Endothelial cell of umbilical vein (primary cell): ENCODE results near the gene UBE2E2. TPM values are rescaled to one million over a fixed set of nuclear protein-coding genes. Genes with fewer than 3 reads are reported as not detected.

Experiments used
- BruUV-seq: library from RNA; stranded (reverse); fragments of 400-500 nt; replicated peaks from 2 replicates; lab custom pipeline; 2021; lab: Mats Ljungman, UMichigan
- CTCF ChIA-PET: fragments of 300-600, 350-600 bp; sonication (Branson Sonifier 250); formaldehyde crosslinking; loops from one replicate; lab custom pipeline; 2021; ENCODE audit warnings: antibody characterized with exemption, inconsistent platforms; lab: Charles Lee
- POLR2A ChIA-PET: fragments of 300-600, 350-600 bp; sonication (Branson Sonifier 250); formaldehyde crosslinking; loops from one replicate; lab custom pipeline; 2021; ENCODE audit warnings: antibody characterized with exemption, inconsistent platforms; lab: Charles Lee
- DNase-seq: peaks from one replicate; pipeline ENCODE4 v3.0.0-alpha.2; 2011; ENCODE audit warnings: low read depth, low spot score
- FAIRE-seq: peaks from 2 replicates; lab custom pipeline; 2011; peaks lifted over from hg19 to GRCh38; lab: Jason Lieb, UNC
- H2AFZ ChIP-seq: 2 replicates; pipeline ENCODE4 v1.6.0; 2012; ENCODE audit warnings: low read depth, low read length, control low read depth, inconsistent platforms
- H3K27ac ChIP-seq: 2 replicates; pipeline ENCODE4 v1.5.1; 2011; ENCODE audit warnings: low read depth, mild to moderate bottlenecking, control low read depth, low read length, moderate library complexity; ENCODE audit not compliant: insufficient read depth
- H3K27me3 ChIP-seq, 2 experiments: 2 replicates each; pipeline versions ENCODE4 v1.6.0 to v1.6.1; 2011; ENCODE audit warnings: low read length in 2 of 2, mixed read lengths in 1 of 2; ENCODE audit not compliant: control insufficient read depth in 2 of 2, insufficient read depth in 2 of 2
- H3K36me3 ChIP-seq, 2 experiments: 2 replicates in 1 of 2; 3 replicates in 1 of 2; pipeline ENCODE4 v1.5.1; 2011; ENCODE audit warnings: low read length in 2 of 2, mild to moderate bottlenecking in 1 of 2, moderate library complexity in 1 of 2; ENCODE audit not compliant: control insufficient read depth in 2 of 2, insufficient read depth in 2 of 2; ENCODE audit errors: extremely low read depth in 1 of 2
- H3K4me1 ChIP-seq: 3 replicates; pipeline ENCODE4 v1.5.1; 2011; ENCODE audit warnings: mild to moderate bottlenecking, low read length; ENCODE audit not compliant: control insufficient read depth, insufficient read depth; ENCODE audit errors: extremely low read depth
- H3K4me2 ChIP-seq: 2 replicates; pipeline ENCODE4 v1.6.1; 2011; ENCODE audit warnings: low read length, control low read depth, mixed read lengths; ENCODE audit not compliant: insufficient read depth
- H3K4me3 ChIP-seq, 3 experiments: fragments of 200-600 bp in 1 of 3; sonication (generic), shearing (Covaris generic) in 1 of 3; replicated peaks in 1 of 3; 2 replicates each; pipeline ENCODE4 v1.5.1; 2011 to 2016; ENCODE audit warnings: control low read depth in 3 of 3, low read length in 3 of 3, mild to moderate bottlenecking in 2 of 3, inconsistent platforms in 1 of 3, low read depth in 1 of 3, moderate library complexity in 1 of 3; ENCODE audit not compliant: insufficient read depth in 1 of 3
- H3K79me2 ChIP-seq: 2 replicates; pipeline ENCODE4 v1.6.0; 2012; ENCODE audit warnings: low read length, inconsistent platforms; ENCODE audit not compliant: control insufficient read depth, insufficient read depth
- H3K9ac ChIP-seq: replicated peaks from 2 replicates; pipeline ENCODE3; 2011; ENCODE audit warnings: low read length, control low read depth; ENCODE audit not compliant: insufficient read depth; ENCODE audit errors: extremely low read depth
- H3K9me1 ChIP-seq: replicated peaks from 3 replicates; pipeline ENCODE4 v1.6.0; 2011; ENCODE audit warnings: mild to moderate bottlenecking, low read length; ENCODE audit not compliant: control insufficient read depth, insufficient read depth; ENCODE audit errors: extremely low read depth
- H3K9me3 ChIP-seq: replicated peaks from 2 replicates; pipeline ENCODE4 v1.5.1; 2012; ENCODE audit warnings: low read length, inconsistent platforms; ENCODE audit not compliant: control insufficient read depth, insufficient read depth
- H4K20me1 ChIP-seq: replicated peaks from 2 replicates; pipeline ENCODE3; 2011; ENCODE audit warnings: mild to moderate bottlenecking, low read length; ENCODE audit not compliant: control insufficient read depth, insufficient read depth; ENCODE audit errors: extremely low read depth
- EZH2 ChIP-seq: IDR thresholded peaks from 2 replicates; pipeline ENCODE4 v1.6.1; 2012; ENCODE audit warnings: borderline replicate concordance, low read depth, mild to moderate bottlenecking, moderate library complexity, low read length, inconsistent platforms; ENCODE audit not compliant: severe bottlenecking
- FOS ChIP-seq: IDR thresholded peaks from 2 replicates; pipeline ENCODE4 v1.6.1; 2011; ENCODE audit warnings: mild to moderate bottlenecking, low read length, moderate library complexity, borderline replicate concordance; ENCODE audit not compliant: insufficient read depth
- GATA2 ChIP-seq: IDR thresholded peaks from 2 replicates; pipeline ENCODE4 v1.7.0; 2011; ENCODE audit warnings: low read depth, mild to moderate bottlenecking, moderate library complexity, mixed read lengths, low read length; ENCODE audit not compliant: insufficient read length, insufficient read depth
- JUN ChIP-seq: IDR thresholded peaks from 2 replicates; pipeline ENCODE4 v1.6.1; 2011; ENCODE audit warnings: borderline replicate concordance, low read depth; ENCODE audit not compliant: insufficient read length, insufficient read depth
- MYC ChIP-seq: IDR thresholded peaks from one replicate; pipeline ENCODE4 v1.6.1; 2011; ENCODE audit warnings: mild to moderate bottlenecking, low read depth, low read length
- POLR2A ChIP-seq: IDR thresholded peaks from 2 replicates; pipeline ENCODE4 v1.6.1; 2012; ENCODE audit warnings: low read depth, mild to moderate bottlenecking, control low read depth, low read length
- POLR2AphosphoS5 ChIP-seq: IDR thresholded peaks from 2 replicates; pipeline ENCODE4 v1.6.1; 2012; ENCODE audit warnings: low read depth, mild to moderate bottlenecking, control low read depth, low read length, moderate library complexity; ENCODE audit not compliant: insufficient read depth
- dilution Hi-C: fragments of 300-500 bp; cut with MboI; formaldehyde crosslinking; loops from one replicate; pipeline ENCODE4 v1.15.0; 2019; ENCODE audit warnings: low sequenced_read_pairs; ENCODE audit not compliant: extremely low pct_ligation_motif_present
- intact Hi-C: fragments of 100-400 bp; cut with micrococcal nuclease; formaldehyde crosslinking; loops from one replicate; pipeline ENCODE4 v1.10.0; 2022
- polyA plus RNA-seq, 4 experiments: library from polyadenylated mRNA; depleted of rRNA in 3 of 4; stranded (reverse) in 3 of 4; unstranded in 1 of 4; fragments of >200 nt; gene quantifications; 2 replicates each; pipeline versions ENCODE4 v1.2.1 to v1.2.3, GENCODE V29; 2011 to 2012; ENCODE audit warnings: missing spikeins in 1 of 4
- total RNA-seq: library from RNA; stranded (reverse); gene quantifications from 2 replicates; pipeline ENCODE4 v1.2.3, GENCODE V29; 2021
- TF ChIP-seq, protein P1 (sequence below), 2 donors: IDR thresholded peaks; 1 replicate in 1 of 2; 2 replicates in 1 of 2; pipeline ENCODE4 v1.5.1; 2011; ENCODE audit warnings: low read length in 2 of 2, mild to moderate bottlenecking in 2 of 2, moderate library complexity in 2 of 2, control low read depth in 1 of 2, inconsistent platforms in 1 of 2, low read depth in 1 of 2; ENCODE audit not compliant: insufficient read depth in 1 of 2; ENCODE audit errors: extremely low read depth in 1 of 2

The UBE2E2 gene
- total and polyA plus RNA-seq, 2 donors (not counting 3 experiments of a cell fraction or from before 2014, with no cell fraction given): 37.0 to 45.4 TPM

DNA sequence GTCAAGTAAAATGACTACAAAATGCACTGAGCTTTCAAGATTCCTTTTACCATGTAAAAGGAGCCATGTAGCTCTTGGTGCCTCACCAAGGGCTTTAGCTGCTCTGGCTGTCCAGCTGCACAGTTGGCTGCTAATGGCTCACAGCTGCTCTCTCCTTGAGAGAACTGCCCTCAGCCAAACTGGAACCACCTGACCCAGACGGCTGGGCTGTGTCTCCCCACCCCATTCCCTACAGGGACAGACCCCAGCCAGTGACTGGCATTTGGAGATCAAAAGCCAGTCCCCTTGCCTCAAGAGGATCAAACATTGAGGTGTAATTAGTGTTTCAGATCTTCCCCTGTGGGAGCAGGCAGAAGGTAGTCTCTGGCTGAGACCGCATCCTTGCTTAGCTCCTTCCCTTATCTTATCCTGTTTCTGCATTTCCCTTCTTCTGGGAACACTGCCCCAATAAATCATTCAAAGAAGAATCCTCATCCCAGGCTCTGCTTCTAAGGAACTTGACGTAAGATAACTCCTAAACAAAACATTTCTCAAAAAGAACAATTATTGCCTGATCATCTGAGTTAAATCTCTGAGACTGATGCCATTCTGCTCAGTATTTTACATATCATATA lies 28.6 kb upstream of the UBE2E2 start:
- no peak overlapping the region for H3K4me3 ChIP-seq
- BruUV-seq: no TSS peak
- POLR2A ChIA-PET: no interaction called here
- FAIRE-seq (peak; percentile 26), DNase-seq (no peak)
- intact Hi-C loops (no loop called here), dilution Hi-C loops (no loop called here)
- H3K79me2 ChIP-seq: no peaks in the 10 kb centered on the region
- H3K4me1 ChIP-seq: peaks cover 13% of the 10 kb centered on the region
- H3K27me3 ChIP-seq: no peaks in the 10 kb centered on the region
- TF ChIP-seq POLR2AphosphoS5 (no peak), POLR2A (no peak), GATA2 (no peak), EZH2 (no peak), FOS (no peak), JUN (no peak), MYC (no peak)
- TF ChIP-seq, protein P1, sequence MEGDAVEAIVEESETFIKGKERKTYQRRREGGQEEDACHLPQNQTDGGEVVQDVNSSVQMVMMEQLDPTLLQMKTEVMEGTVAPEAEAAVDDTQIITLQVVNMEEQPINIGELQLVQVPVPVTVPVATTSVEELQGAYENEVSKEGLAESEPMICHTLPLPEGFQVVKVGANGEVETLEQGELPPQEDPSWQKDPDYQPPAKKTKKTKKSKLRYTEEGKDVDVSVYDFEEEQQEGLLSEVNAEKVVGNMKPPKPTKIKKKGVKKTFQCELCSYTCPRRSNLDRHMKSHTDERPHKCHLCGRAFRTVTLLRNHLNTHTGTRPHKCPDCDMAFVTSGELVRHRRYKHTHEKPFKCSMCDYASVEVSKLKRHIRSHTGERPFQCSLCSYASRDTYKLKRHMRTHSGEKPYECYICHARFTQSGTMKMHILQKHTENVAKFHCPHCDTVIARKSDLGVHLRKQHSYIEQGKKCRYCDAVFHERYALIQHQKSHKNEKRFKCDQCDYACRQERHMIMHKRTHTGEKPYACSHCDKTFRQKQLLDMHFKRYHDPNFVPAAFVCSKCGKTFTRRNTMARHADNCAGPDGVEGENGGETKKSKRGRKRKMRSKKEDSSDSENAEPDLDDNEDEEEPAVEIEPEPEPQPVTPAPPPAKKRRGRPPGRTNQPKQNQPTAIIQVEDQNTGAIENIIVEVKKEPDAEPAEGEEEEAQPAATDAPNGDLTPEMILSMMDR (IDR thresholded peaks at IDR 0.05; ENCODE audit: extremely low read depth in 1 of 2, insufficient read depth in 1 of 2, low read depth in 1 of 2, low read length in 2 of 2): no peak
- no peaks in the 10 kb centered on the region for H4K20me1 ChIP-seq
- no peaks in the 10 kb centered on the region for H3K36me3 ChIP-seq
- H2AFZ ChIP-seq: no peak overlapping the region
- H3K27ac ChIP-seq: no peak overlapping the region
- CTCF ChIA-PET: interaction anchor here (0.8 to 1.8 kb wide), 3 partner anchors 9 to 214 kb away, joined by 3 to 7 read pairs (median 3); no protein-coding TSS in a partner anchor
- no peaks in the 10 kb centered on the region for H3K9me1 ChIP-seq
- no peak overlapping the region for H3K9ac ChIP-seq
- H3K4me2 ChIP-seq: no peak overlapping the region
- no peaks in the 10 kb centered on the region for H3K9me3 ChIP-seq
